Gastroesophageal sphincter (tissue), 3 donors: ENCODE results near the gene CCDC97.

ENCODE experiments used
- EP300 ChIP-seq: sonication (generic); formaldehyde crosslinking; IDR thresholded peaks from one replicate; pipeline ENCODE4 v1.6.1; 2017; ENCODE audit warnings: antibody characterized with exemption, mild to moderate bottlenecking
- POLR2A ChIP-seq, 2 donors: fragments of 450-650 bp; IDR thresholded peaks; one replicate each; pipeline ENCODE4 v1.6.1; 2017; ENCODE audit warnings: antibody characterized with exemption in 2 of 2, mild to moderate bottlenecking in 2 of 2, moderate library complexity in 1 of 2
- TF ChIP-seq, protein P1 (sequence below), 4 experiments: fragments of 200-600 bp in 2 of 4; fragments of 450-650 bp in 2 of 4; sonication (generic) in 1 of 4; IDR thresholded peaks; one replicate each; pipeline ENCODE4 v1.5.1; 2017 to 2019; ENCODE audit warnings: antibody characterized with exemption in 4 of 4, mild to moderate bottlenecking in 2 of 4, moderate library complexity in 2 of 4

DNA sequence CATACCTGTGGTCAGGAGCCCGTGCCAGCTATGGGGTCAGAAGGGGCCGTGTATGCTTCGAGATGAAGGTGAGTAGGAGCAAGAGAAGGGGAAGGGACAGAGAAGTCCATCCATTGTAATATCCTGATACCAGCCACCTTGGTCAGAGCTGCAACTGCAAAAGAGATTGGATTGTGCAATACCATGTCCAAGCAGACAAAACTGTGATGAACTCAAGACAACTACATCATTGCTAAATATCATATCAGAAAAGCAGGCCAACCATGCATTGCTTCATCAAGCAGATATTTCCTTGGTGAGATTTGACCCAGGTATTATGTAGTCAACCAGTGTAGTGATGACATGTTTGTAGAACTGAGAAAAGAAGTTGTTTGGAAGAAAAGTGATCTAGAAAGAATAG is 33.7 kb upstream of the CCDC97 start:
- TF ChIP-seq, protein P1, sequence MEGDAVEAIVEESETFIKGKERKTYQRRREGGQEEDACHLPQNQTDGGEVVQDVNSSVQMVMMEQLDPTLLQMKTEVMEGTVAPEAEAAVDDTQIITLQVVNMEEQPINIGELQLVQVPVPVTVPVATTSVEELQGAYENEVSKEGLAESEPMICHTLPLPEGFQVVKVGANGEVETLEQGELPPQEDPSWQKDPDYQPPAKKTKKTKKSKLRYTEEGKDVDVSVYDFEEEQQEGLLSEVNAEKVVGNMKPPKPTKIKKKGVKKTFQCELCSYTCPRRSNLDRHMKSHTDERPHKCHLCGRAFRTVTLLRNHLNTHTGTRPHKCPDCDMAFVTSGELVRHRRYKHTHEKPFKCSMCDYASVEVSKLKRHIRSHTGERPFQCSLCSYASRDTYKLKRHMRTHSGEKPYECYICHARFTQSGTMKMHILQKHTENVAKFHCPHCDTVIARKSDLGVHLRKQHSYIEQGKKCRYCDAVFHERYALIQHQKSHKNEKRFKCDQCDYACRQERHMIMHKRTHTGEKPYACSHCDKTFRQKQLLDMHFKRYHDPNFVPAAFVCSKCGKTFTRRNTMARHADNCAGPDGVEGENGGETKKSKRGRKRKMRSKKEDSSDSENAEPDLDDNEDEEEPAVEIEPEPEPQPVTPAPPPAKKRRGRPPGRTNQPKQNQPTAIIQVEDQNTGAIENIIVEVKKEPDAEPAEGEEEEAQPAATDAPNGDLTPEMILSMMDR (IDR thresholded peaks at IDR 0.05), result no peak
- TF ChIP-seq POLR2A (IDR thresholded peaks at IDR 0.05) (no peak), EP300 (no peak)
